KOPT-K1 (cell line): ENCODE data around the gene SUN2.

Experiments
- H3K27ac ChIP-seq: fragments of 200-600 bp; sonication (generic); 2 replicates; pipeline ENCODE4 v1.5.1; 2016; ENCODE audit warnings: antibody characterized with exemption, mild to moderate bottlenecking, low read depth, low read length; ENCODE audit not compliant: poor library complexity, severe bottlenecking
- H3K36me3 ChIP-seq: fragments of 200-600 bp; sonication (generic); 2 replicates; pipeline ENCODE4 v1.5.1; 2017; ENCODE audit warnings: antibody characterized with exemption, mild to moderate bottlenecking, low read length, moderate library complexity; ENCODE audit not compliant: insufficient read depth
- H3K9me3 ChIP-seq: fragments of 200-600 bp; sonication (generic); 2 replicates; pipeline ENCODE4 v1.5.1; 2017; ENCODE audit warnings: antibody characterized with exemption, low read length, mild to moderate bottlenecking; ENCODE audit not compliant: insufficient read depth, poor library complexity, severe bottlenecking

Gene SUN2

DNA sequence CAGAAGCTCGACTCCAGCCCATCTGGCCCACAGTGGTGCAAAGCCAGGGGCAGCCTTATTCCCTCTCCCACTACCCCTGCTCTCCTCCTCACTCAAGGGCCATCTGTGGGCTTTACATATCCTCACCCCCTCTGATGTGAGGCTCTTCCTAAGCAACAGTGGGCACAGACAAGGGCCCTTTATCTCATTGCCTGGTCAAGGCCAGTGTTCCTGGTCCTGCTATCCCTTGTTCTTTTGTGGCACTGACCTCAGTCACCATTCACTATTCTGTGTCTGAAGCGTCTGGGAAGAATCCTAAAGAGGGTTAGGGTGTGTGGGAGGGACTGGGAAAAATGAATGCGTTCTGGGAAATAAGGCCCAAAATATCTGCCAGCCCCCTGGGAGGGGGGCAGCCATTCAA lies 30.8 kb upstream of the SUN2 start:
- Histone ChIP-seq H3K27ac (no peak overlapping the region), H3K9me3 (no peaks in the 10 kb centered on the region), H3K36me3 (no peaks in the 10 kb centered on the region)

DNA sequence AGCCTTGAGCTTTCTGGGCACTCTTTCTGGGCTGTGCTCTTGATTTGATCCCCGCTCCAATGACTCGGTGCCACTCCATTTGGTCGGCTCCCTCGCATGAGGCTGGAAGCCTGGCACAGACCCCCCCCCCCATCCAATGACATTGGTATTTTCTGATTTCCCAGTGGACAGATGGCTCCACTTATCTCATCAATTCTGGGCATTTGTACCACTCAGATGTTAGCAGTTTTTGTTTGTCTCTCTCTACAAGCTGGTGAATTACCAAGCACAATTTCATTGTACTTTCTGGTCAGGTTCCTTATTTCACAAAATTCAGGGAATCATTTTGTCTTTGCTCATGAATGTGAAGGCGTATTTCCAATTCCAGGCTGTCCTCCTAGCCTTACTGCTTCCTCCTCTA lies 29.1 kb upstream of the SUN2 start:
- Histone ChIP-seq H3K27ac (no peak overlapping the region), H3K36me3 (no peaks in the 10 kb centered on the region), H3K9me3 (no peaks in the 10 kb centered on the region)

DNA sequence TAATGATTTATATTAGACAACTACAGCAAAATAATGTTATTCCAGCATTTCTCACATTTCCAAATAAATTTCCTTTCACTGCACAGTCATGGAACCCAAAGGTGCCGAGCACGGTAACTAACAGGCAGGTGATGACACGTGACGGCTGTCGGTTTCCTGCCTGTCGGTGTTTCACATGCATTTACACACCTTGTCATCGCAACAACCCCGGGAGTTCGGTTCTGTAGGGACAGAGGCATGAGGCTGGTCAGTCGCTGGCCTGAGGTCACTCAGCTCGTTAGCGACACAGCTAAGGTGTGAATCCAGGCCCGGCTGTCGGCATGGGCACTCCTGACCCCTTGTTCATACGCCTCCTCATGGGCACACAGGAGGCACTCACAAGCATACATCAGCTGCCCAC lies 28.2 kb upstream of the SUN2 start:
- H3K27ac ChIP-seq = no peak overlapping the region
- no peaks in the 10 kb centered on the region for H3K36me3 ChIP-seq
- H3K9me3 ChIP-seq = no peaks in the 10 kb centered on the region

DNA sequence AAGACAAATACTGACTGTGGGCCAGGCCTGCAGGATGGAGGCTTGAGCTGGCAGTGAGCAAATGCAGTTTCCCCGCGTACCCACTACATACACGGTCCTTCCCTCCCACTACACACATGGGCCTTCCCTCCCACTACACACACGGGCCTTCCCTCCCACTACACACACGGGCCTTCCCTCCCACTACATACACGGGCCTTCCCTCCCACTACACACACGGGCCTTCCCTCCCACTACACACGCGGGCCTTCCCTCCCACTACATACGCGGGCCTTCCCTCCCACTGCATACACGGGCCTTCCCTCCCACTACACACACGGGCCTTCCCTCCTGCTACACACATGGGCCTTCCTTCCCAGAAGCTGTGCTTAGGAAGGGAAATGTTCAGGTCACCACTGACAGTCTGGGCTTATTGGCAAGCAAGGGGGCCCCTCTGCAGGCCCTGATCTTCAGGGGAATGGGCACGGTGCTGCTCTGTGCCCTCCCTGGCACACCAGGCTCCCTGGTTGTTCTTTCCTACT lies 27.4 kb upstream of the SUN2 start:
- no peak overlapping the region for H3K27ac ChIP-seq
- no peaks in the 10 kb centered on the region for H3K36me3 ChIP-seq
- H3K9me3 ChIP-seq = no peaks in the 10 kb centered on the region

DNA sequence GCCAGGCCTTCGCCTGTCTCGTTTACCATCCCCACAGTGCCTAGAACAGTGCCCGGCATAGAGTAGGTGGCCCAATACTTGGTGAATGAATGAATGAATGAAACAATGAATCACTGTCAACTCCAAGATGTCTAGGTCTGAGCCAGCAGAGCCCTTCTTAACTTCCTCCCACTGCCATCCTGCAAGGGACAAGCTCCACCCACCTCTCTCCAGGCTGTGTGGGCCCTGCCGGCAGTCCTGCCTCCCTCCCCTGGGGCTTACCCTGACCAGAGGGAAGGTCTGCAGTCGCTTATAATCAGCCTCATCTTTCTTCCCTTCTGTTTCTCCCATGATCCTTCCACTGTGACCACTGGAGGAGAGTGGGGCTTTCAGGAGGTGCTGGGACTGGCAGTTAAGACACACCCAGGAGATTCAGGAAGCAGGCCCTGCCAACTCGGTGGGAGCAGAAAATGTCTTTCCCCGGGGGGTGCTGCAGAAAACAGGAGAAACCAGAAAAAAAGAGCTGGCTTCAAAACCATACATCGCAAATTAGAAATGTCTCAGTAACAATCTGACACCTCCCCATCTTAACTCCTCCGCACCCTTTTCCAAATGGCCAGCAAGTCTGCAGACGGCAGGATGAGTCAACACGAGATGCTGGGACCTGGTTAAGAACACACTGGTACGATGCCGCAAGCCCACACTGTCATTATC lies 26.8 kb upstream of the SUN2 start:
- Histone ChIP-seq H3K36me3 (no peaks in the 10 kb centered on the region), H3K9me3 (no peaks in the 10 kb centered on the region), H3K27ac (no peak overlapping the region)

DNA sequence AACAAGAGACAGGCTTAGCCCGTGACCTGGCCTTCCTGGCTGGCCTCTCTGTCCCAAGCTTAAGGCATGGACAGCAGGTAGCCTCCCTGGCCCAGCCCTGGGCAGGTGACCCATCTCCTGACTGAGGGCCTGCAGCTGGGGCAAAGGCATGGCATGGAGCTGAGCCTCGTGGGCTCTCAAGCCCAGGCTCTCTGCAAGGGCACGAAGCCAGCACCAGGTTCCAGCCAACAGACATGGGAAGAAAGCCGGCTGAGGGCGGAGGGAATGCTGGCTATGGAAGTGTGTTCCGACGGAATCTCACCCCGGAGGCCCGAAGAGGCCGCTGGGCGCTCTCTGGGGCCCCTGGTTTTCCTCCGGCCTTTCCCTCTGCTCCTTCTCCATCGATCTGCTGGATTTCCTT lies 25.2 kb upstream of the SUN2 start:
- Histone ChIP-seq H3K27ac (no peak overlapping the region), H3K36me3 (no peaks in the 10 kb centered on the region), H3K9me3 (no peaks in the 10 kb centered on the region)

DNA sequence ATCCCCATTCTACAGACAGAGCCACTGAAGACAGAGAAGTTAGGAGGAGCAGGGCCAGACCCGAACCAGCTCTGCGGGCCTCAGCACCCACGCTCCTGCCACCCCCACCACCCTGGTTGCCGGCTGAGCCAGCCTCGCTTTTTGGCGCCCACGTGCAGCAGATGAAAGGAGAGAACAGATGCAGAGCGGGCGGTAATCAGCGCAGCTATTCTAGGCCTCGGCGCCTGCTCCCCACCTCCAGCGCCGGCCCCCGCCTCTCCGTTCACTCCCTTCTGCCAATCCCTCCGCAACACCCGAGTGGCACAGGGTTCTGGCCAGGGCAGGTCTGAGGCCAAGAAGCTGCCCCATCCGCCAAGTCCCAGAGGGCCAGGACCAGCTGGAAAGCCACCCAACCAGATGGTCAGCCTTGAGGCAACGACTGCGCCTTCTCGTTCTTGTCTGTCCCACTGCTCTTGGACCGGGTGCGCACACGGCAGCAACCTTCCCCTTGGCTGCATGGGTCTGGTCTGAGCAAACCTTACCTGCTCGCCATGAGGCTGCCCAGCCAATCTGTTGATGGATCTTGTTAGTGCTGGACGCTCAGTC lies 21.4 kb upstream of the SUN2 start:
- no peak overlapping the region for H3K27ac ChIP-seq
- H3K9me3 ChIP-seq = no peaks in the 10 kb centered on the region
- H3K36me3 ChIP-seq = no peaks in the 10 kb centered on the region

DNA sequence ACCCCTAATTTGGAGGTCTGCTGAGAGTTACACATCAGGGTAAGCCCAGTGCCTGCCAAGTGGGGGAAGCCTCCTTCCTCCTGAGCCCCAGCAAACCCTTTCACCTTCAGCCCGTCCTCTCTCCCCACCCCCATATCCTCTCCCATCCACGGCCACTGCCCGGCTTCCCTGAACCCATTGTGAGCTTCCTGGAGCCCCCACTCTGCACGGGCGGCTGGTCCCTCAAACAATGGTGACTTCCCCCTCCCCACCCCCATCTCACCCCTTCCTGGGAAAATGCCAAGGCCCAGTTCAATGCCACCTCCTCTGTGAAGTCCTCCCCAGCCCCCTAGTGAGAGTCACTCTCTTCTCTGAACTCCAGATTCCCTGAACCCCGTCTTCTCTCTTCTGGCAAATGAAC lies 20.3 kb upstream of the SUN2 start:
- Histone ChIP-seq H3K27ac (no peak overlapping the region), H3K36me3 (no peaks in the 10 kb centered on the region), H3K9me3 (no peaks in the 10 kb centered on the region)

DNA sequence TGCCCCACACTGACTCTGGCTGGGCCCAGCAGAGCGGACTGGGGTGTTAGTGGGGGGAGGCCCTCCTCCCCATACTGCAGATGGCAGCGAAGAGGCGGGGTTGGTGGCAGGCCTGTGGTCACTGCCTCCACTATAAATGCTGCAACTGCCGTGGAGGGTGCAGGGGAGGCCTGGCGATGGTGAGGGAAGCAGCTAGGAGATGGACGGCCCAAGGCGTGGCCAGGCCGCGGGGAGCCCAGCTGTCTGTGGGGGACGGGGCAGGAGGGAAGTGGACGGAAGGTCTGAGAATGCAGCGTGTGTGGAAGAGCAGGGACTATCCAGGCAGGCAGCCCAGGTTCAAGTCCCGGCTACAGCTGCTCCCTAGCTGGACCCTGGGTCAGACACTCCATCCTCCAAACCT lies 19.9 kb upstream of the SUN2 start:
- no peaks in the 10 kb centered on the region for H3K9me3 ChIP-seq

DNA sequence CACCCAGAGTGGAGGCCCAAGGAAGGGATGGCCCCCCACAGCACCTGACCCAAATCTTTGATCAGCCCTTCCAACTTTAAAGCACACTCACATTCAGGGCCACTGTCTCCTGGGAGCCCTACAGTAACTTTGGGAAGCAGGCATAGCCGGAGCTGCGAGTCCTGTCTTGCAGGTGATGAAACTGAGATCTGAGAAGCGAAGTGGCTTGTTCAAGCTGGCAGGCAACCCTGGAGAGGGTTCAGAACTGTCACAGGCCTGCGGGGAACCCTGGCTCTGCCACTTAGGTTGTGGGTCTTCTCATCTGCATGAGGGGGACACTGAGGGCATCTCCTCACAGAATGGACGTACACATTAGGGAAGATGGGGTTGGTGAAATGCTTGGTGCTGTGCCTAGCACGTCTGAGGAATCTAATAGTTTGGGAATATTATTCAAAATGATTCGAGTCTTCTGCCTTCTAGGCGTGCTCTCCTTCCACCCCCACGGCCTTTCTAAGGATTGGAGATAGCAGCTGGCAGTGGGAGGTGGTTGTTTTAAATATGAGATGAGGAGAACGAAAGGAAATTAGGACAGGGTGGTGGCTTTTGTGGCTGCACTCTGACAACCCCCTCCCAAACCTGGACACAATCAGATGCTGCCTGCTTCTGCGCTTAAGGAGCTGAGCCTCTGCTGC lies 18.8 kb upstream of the SUN2 start:
- H3K36me3 ChIP-seq = no peaks in the 10 kb centered on the region
- H3K27ac ChIP-seq = no peak overlapping the region
- no peaks in the 10 kb centered on the region for H3K9me3 ChIP-seq

More for the DNA sequence above, 19.9 kb upstream of the SUN2 start:
- no peaks in the 10 kb centered on the region for H3K36me3 ChIP-seq
- no peak overlapping the region for H3K27ac ChIP-seq

DNA sequence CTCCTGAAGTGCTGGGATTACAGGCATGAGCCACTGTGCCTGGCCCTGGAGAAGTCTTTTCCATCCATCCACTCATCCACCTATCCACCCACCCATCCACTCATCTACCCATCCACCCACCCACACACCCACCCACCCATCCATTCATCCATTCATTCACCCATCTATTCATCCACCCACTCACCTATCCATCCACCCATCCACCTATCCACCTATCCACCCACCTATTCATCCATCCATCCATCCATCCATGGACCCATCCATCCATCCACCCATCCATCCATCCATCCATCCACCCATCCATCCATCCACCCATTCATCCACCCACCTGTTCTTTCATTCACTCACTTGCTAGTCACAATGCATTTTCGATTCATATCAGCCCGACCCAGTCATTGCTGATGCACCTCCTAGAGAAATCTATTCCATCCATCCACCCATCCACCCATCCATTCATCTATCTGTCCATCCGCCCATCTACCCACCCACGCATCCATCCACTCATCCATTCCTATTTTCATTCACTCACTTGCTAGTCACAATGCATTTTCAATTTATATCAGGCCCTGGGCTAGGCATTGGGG lies 17.7 kb upstream of the SUN2 start:
- Histone ChIP-seq H3K36me3 (no peaks in the 10 kb centered on the region), H3K27ac (no peak overlapping the region)

DNA sequence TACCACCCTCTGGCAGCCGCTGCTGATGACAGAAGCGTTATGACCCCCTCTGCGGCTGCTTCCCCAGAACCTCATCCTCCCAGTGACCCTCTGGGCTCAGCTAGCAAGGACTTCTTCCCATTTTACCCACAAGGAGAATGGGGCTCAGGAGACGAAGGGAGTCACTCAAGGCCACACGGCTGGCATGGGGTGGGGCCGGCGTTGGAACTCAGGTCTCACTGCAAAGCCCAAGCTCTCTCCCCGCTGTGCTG lies 16.8 kb upstream of the SUN2 start:
- Histone ChIP-seq H3K9me3 (no peaks in the 10 kb centered on the region), H3K27ac (no peak overlapping the region), H3K36me3 (no peaks in the 10 kb centered on the region)

More for the DNA sequence above, 17.7 kb upstream of the SUN2 start:
- H3K9me3 ChIP-seq = no peaks in the 10 kb centered on the region

DNA sequence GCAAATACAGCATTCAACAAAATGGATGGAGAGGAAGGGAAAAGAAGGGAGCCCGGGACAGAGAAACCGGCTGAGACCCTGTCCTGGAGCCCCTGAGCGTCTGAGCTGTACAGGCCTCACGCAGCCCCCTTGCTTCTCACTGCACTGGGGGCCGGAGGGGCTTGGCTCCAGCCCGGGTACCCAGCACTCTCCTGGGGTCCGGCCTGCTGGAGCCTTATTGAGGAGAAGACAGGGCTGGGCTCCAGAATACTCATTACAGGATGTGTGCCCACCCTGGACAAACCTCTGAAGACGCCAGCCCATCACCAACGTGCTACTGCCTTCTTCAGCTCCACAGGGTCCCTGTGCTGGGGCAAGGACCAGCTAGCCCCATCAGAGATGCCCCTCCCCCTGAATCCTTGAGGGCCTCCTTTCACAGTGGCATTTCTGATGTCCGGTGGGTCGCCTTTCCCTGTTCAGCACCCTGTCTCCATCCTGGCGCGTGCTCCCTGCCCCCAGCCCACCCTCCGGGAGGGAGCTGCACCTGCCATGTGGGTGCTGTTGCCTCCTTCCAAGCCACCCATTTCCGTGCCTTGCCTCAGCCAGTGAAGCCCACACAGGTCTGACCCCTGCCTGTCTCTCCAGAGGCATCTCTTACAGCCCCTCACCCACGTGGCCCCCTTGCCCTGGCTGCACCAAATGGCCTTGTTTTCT lies 14.6 kb upstream of the SUN2 start:
- H3K36me3 ChIP-seq = no peaks in the 10 kb centered on the region
- no peak overlapping the region for H3K27ac ChIP-seq
- no peaks in the 10 kb centered on the region for H3K9me3 ChIP-seq

DNA sequence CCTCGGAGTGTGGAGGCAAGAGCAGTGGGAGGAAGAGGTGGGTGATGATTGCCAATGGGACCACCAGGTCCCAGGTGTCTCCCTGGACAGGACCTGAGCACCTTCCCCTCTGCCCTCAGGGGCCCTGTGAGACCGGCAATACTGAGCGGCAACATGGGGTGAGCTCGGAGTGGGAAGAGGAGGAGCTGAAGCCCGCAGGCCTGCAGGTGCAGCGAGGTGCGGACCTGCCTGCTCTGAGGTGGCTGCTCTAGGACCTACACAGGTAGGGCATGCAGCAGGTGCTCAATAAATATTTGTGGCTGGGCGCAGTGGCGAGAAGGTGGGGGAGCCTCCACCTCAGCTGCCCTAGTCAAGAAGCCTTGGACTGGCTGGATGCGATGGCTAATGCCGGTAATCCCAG lies 12.2 kb upstream of the SUN2 start:
- no peak overlapping the region for H3K27ac ChIP-seq
- no peaks in the 10 kb centered on the region for H3K36me3 ChIP-seq
- H3K9me3 ChIP-seq = no peaks in the 10 kb centered on the region

DNA sequence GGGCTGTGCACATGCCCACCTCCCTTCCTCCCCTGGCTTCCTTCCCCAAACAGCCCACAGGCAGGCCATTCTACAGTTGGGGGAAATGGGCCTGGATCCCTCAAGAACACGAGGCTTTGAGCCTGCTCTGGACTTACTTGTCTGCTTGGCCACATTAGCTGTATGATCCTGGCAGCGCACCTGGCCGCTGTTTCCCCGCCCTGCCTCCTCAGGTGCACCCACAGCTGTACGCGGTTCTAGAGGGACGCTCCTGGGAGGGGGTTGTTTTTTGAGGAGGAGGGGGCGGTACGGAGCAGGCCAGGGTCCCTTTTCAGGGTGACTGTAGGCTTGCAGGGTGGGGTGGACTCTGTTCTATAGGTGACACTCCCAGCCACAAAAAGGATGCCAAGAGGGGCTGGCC lies 11.5 kb upstream of the SUN2 start:
- no peak overlapping the region for H3K27ac ChIP-seq
- H3K36me3 ChIP-seq = no peaks in the 10 kb centered on the region
- H3K9me3 ChIP-seq = no peaks in the 10 kb centered on the region
